NCI-H1694 treated with DMSO at 0.1 percent for 48 hours (cell line): ENCODE measurements around the gene PPP2R2C.

Source experiments
- DNase-seq: peaks from one replicate; lab custom pipeline; 2025; lab: John Stamatoyannopoulos, UW

Gene PPP2R2C

GRCh38 chr4:6364581-6364980, 107.8 kb downstream of the PPP2R2C start:
- DNase-seq: no peak

GRCh38 chr4:6364146-6364545, 108.3 kb downstream of the PPP2R2C start:
- no peak for DNase-seq

- no peak for DNase-seq
These were observed 109.5 kb downstream of the PPP2R2C start for GRCh38 chr4:6362896-6363295.

- DNase-seq: no peak
These were observed 110.0 kb downstream of the PPP2R2C start for GRCh38 chr4:6362243-6362885.

GRCh38 chr4:6361076-6361784, 111.2 kb downstream of the PPP2R2C start:
- DNase-seq: no peak

- DNase-seq: no peak
These were observed 112.0 kb downstream of the PPP2R2C start for GRCh38 chr4:6360385-6360784.

- no peak for DNase-seq
These were observed 112.7 kb downstream of the PPP2R2C start for GRCh38 chr4:6359536-6360308.

GRCh38 chr4:6357476-6357875, 114.9 kb downstream of the PPP2R2C start:
- DNase-seq: no peak

- DNase-seq: no peak
These were observed 116.3 kb downstream of the PPP2R2C start for GRCh38 chr4:6356076-6356560.

- DNase-seq: no peak
These were observed 117.4 kb downstream of the PPP2R2C start for GRCh38 chr4:6355052-6355451.

GRCh38 chr4:6354626-6355025, 117.8 kb downstream of the PPP2R2C start:
- no peak for DNase-seq

GRCh38 chr4:6354119-6354518, 118.3 kb downstream of the PPP2R2C start:
- DNase-seq: peak; percentile 43

- peak; percentile 41 for DNase-seq
These were observed 120.3 kb downstream of the PPP2R2C start for GRCh38 chr4:6352031-6352692.

- no peak for DNase-seq
These were observed 121.0 kb downstream of the PPP2R2C start for GRCh38 chr4:6351246-6352000.

GRCh38 chr4:6350646-6351045, 121.8 kb downstream of the PPP2R2C start:
- no peak for DNase-seq

GRCh38 chr4:6349896-6350603, 122.4 kb downstream of the PPP2R2C start:
- peak; percentile 15 for DNase-seq

GRCh38 chr4:6348408-6348807, 124.0 kb downstream of the PPP2R2C start:
- no peak for DNase-seq

- DNase-seq: no peak
These were observed 124.8 kb downstream of the PPP2R2C start for GRCh38 chr4:6347511-6348045.

GRCh38 chr4:6346373-6347110, 125.9 kb downstream of the PPP2R2C start:
- no peak for DNase-seq

GRCh38 chr4:6345866-6346265, 126.5 kb downstream of the PPP2R2C start:
- DNase-seq: no peak
